Measurements from ENCODE around the gene AQP2. TPM values are rescaled to one million over a fixed set of nuclear protein-coding genes. Genes with fewer than 3 reads are reported as not detected.

The AQP2 gene
- total RNA-seq, 2 experiments from 2014 or later: not detected

DNA sequence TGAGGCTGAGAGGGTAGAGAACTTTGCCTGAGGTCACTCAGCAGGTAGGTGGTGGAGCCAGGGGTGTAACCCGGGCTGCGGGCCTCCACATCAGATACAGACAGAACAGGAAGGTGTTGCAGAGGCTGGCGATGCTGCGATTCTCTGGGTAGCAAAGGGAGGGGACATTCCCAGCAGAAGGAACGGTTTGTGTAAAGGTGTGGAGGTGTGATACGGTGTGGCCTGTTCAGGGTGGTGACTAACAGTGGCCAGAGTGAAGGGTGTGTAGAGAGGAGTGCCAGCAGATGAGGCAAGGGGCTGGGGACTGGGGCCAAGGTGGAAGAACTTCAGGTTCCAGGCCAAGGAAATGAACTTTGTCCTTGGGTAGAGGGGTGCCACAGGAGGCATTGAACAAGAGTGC, 28.6 kb upstream of the AQP2 start:
- H3K4me3 ChIP-seq (ENCODE audit: low read length): no peak overlapping the region
- no peaks in the 10 kb centered on the region for H3K36me3 Mint-ChIP-seq (ENCODE audit: low read depth)
- ATAC-seq (ENCODE audit: poor library complexity): no peak
- TF ChIP-seq, protein P1, sequence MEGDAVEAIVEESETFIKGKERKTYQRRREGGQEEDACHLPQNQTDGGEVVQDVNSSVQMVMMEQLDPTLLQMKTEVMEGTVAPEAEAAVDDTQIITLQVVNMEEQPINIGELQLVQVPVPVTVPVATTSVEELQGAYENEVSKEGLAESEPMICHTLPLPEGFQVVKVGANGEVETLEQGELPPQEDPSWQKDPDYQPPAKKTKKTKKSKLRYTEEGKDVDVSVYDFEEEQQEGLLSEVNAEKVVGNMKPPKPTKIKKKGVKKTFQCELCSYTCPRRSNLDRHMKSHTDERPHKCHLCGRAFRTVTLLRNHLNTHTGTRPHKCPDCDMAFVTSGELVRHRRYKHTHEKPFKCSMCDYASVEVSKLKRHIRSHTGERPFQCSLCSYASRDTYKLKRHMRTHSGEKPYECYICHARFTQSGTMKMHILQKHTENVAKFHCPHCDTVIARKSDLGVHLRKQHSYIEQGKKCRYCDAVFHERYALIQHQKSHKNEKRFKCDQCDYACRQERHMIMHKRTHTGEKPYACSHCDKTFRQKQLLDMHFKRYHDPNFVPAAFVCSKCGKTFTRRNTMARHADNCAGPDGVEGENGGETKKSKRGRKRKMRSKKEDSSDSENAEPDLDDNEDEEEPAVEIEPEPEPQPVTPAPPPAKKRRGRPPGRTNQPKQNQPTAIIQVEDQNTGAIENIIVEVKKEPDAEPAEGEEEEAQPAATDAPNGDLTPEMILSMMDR (IDR thresholded peaks at IDR 0.05): no peak
- no peaks in the 10 kb centered on the region for H3K4me1 Mint-ChIP-seq (ENCODE audit: low read depth)
- no peak overlapping the region for H3K27ac Mint-ChIP-seq
- H3K27me3 Mint-ChIP-seq: peaks cover 3% of the 10 kb centered on the region
- H3K4me1 ChIP-seq (ENCODE audit: insufficient read depth, low read length): no peaks in the 10 kb centered on the region
- DNase-seq: no peak
- H3K27me3 ChIP-seq (ENCODE audit: control insufficient read depth in 1 of 2, insufficient read depth in 2 of 2, low read length in 2 of 2): peaks cover 0 to 3% of the 10 kb centered on the region in 2 experiments
- H3K27ac ChIP-seq (ENCODE audit: low read depth in 1 of 2, low read length in 2 of 2): no peak overlapping the region
- no peaks in the 10 kb centered on the region for H3K36me3 ChIP-seq (ENCODE audit: insufficient read depth, low read length)
- CTCF ChIA-PET: no interaction called here
- H3K9me3 ChIP-seq (ENCODE audit: control insufficient read depth in 1 of 2, insufficient read depth in 1 of 2, low read length in 2 of 2): no peaks in the 10 kb centered on the region
- no peak overlapping the region for H3K4me3 Mint-ChIP-seq
- no peaks in the 10 kb centered on the region for H3K9me3 Mint-ChIP-seq
- intact Hi-C loops (cut with DNase I, micrococcal nuclease): no loop called here
- POLR2A ChIA-PET: no interaction called here

DNA sequence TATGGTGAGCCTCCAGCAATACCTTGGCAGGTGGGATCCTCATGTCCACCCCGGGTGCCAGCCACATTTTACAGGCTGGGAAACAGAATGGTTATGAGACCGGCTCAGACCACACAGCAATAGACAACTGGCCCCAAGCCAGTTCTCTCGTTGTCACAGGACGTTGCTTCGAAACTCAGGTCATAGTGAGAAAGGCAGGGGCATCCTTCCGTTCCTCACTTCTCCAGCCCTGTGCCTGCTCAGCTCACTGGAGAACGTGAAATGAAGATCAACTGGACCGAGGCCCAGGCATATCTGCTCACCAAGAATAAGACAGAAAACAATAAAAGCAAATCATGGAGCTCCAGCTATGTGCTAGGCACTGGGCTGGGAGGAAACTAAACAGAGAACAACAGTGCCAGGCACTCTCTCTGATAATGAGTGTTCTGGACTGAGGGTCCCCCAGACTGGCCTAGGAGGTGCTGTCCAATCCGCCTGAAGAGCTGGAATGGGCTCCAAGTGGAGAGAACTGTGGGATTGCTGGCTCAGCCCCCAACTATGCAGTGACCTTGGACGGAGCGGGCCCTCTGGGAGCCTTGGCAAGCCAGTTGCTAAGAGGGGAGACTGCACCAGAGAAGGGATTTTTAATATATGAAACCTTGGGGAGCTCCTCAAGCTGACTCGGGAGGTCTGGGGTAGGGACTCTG, 28.0 kb upstream of the AQP2 start:
- TF ChIP-seq, protein P1 (IDR thresholded peaks at IDR 0.05): no peak
- Histone ChIP-seq H3K4me3 (ENCODE audit: low read length) (no peak overlapping the region), H3K9me3 (ENCODE audit: control insufficient read depth in 1 of 2, insufficient read depth in 1 of 2, low read length in 2 of 2) (no peaks in the 10 kb centered on the region), H3K27me3 (ENCODE audit: control insufficient read depth in 1 of 2, insufficient read depth in 2 of 2, low read length in 2 of 2) (peaks cover 0 to 1% of the 10 kb centered on the region in 2 experiments), H3K4me1 (ENCODE audit: insufficient read depth, low read length) (no peaks in the 10 kb centered on the region), H3K27ac (ENCODE audit: low read depth in 1 of 2, low read length in 2 of 2) (no peak overlapping the region), H3K36me3 (ENCODE audit: insufficient read depth, low read length) (no peaks in the 10 kb centered on the region)
- H3K27ac Mint-ChIP-seq: no peak overlapping the region
- ATAC-seq (ENCODE audit: poor library complexity) (no peak), DNase-seq (no peak)
- no peaks in the 10 kb centered on the region for H3K9me3 Mint-ChIP-seq
- ChIA-PET CTCF (no interaction called here), POLR2A (no interaction called here)
- intact Hi-C loops (cut with DNase I, micrococcal nuclease): no loop called here
- no peaks in the 10 kb centered on the region for H3K36me3 Mint-ChIP-seq (ENCODE audit: low read depth)
- no peaks in the 10 kb centered on the region for H3K4me1 Mint-ChIP-seq (ENCODE audit: low read depth)
- H3K27me3 Mint-ChIP-seq: no peaks in the 10 kb centered on the region
- no peak overlapping the region for H3K4me3 Mint-ChIP-seq

DNA sequence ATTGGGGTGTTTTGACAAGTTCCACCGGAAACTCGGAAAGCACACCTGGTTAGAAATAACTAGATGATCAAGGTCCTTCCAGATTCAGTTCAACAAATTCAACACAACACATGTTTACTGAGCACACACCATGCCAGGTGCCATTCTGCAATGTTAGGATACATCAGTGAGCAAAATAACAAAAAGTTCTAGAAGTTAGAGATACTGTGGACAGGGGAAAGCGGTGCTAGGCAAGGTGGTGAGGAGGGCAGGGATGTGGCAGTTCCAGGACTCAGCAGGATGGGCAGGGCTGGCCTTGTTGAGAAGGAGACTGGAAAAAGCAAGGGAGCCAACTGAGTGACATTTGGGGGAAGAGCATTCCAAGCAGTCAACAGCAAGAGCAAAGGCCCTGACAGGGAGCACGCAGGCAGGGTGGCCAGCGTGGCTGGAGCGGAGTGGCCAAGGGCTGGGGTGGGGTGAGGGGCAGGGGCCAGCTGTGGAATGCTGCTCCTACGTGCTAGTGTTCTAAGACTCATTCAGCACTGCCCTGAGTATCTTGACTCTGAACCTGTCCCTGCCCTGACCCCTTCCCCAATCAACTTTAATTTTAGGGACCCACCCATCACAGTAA, 27.4 kb upstream of the AQP2 start:
- TF ChIP-seq, protein P1 (IDR thresholded peaks at IDR 0.05): no peak
- POLR2A ChIA-PET: no interaction called here
- Mint-ChIP-seq H3K4me1 (ENCODE audit: low read depth) (no peaks in the 10 kb centered on the region), H3K4me3 (no peak overlapping the region), H3K27me3 (no peaks in the 10 kb centered on the region), H3K27ac (no peak overlapping the region), H3K9me3 (no peaks in the 10 kb centered on the region), H3K36me3 (ENCODE audit: low read depth) (no peaks in the 10 kb centered on the region)
- Histone ChIP-seq H3K4me1 (ENCODE audit: insufficient read depth, low read length) (no peaks in the 10 kb centered on the region), H3K36me3 (ENCODE audit: insufficient read depth, low read length) (no peaks in the 10 kb centered on the region), H3K9me3 (ENCODE audit: control insufficient read depth in 1 of 2, insufficient read depth in 1 of 2, low read length in 2 of 2) (no peaks in the 10 kb centered on the region), H3K4me3 (ENCODE audit: low read length) (no peak overlapping the region), H3K27ac (ENCODE audit: low read depth in 1 of 2, low read length in 2 of 2) (no peak overlapping the region), H3K27me3 (ENCODE audit: control insufficient read depth in 1 of 2, insufficient read depth in 2 of 2, low read length in 2 of 2) (no peaks in the 10 kb centered on the region)
- intact Hi-C loops (cut with DNase I, micrococcal nuclease): no loop called here
- ATAC-seq (ENCODE audit: poor library complexity) (no peak), DNase-seq (no peak)
- CTCF ChIA-PET: no interaction called here

Data from CD4-positive, alpha-beta T cell (primary cell).